Esophagus (tissue), 2 donors: ENCODE results near the gene AKAP8. TPM values are rescaled to one million over a fixed set of nuclear protein-coding genes. Genes with fewer than 3 reads are reported as not detected.
"Not testable (repeated sequence)": the region's sequence is repeated elsewhere in the genome, so short reads cannot be mapped to it uniquely, and the experiment has no call there.

Experiments used
- H3K27ac ChIP-seq, 2 donors: one replicate each; pipeline ENCODE4 v1.5.1; 2013; ENCODE audit warnings: low read depth in 2 of 2, mild to moderate bottlenecking in 2 of 2, inconsistent platforms in 1 of 2, low read length in 1 of 2, moderate library complexity in 1 of 2
- H3K27me3 ChIP-seq, 2 donors: one replicate each; pipeline ENCODE4 v1.6.1; 2013; ENCODE audit warnings: low read length in 2 of 2, control low read depth in 1 of 2, mild to moderate bottlenecking in 1 of 2; ENCODE audit not compliant: insufficient read depth in 2 of 2, control insufficient read depth in 1 of 2
- H3K36me3 ChIP-seq, 2 donors: one replicate each; pipeline ENCODE4 v1.6.1; 2013; ENCODE audit warnings: low read length in 1 of 2; ENCODE audit not compliant: control insufficient read depth in 2 of 2, insufficient read depth in 2 of 2
- H3K4me1 ChIP-seq, 2 donors: one replicate each; pipeline ENCODE4 v1.6.1; 2013; ENCODE audit warnings: low read length in 1 of 2; ENCODE audit not compliant: control insufficient read depth in 2 of 2, insufficient read depth in 2 of 2
- H3K4me3 ChIP-seq, 2 donors: one replicate each; pipeline ENCODE4 v1.5.1; 2013; ENCODE audit warnings: low read length in 2 of 2, mild to moderate bottlenecking in 2 of 2, low read depth in 1 of 2, moderate library complexity in 1 of 2
- H3K9me3 ChIP-seq, 2 donors: one replicate each; pipeline ENCODE4 v1.6.1; 2013; ENCODE audit warnings: mild to moderate bottlenecking in 2 of 2, low read depth in 1 of 2, low read length in 1 of 2, moderate library complexity in 1 of 2; ENCODE audit not compliant: control insufficient read depth in 2 of 2, insufficient read depth in 1 of 2
- WGBS, 2 donors: extraction: QIAGEN DNeasy Blood & Tissue Kit; methylation state at CpG; one replicate each; pipeline ENCODE4 v1.1.7; 2013; 5-methylcytosine and 5-hydroxymethylcytosine counted together
- polyA plus RNA-seq, 2 donors: library from polyadenylated mRNA; stranded (reverse); fragments of 200-250 nt; gene quantifications; one replicate each; pipeline ENCODE4 v1.2.3, GENCODE V29; 2013
- donor health status: healthy with polysubstance abuse.
- donor health status: Bipolar disorder and iron deficiency.

Gene AKAP8
- polyA plus RNA-seq, 2 donors = 13.1 to 15.0 TPM

GRCh38 chr19:15398501-15399233 is 19.1 kb upstream of the AKAP8 start:
- 89 to 90% methylated on average over 43 to 50 of the region's 50 CpGs for WGBS, 2 donors
- peaks cover 42 to 74% of the 10 kb centered on the region in 2 donors for H3K36me3 ChIP-seq

GRCh38 chr19:15397782-15398181 is 18.2 kb upstream of the AKAP8 start:
- Histone ChIP-seq H3K4me1 (peaks cover 3 to 5% of the 10 kb centered on the region in 2 donors), H3K27ac (no peak overlapping the region), H3K9me3 (no peaks in the 10 kb centered on the region), H3K27me3 (no peaks in the 10 kb centered on the region), H3K36me3 (peaks cover 42 to 69% of the 10 kb centered on the region in 2 donors), H3K4me3 (no peak overlapping the region)
- WGBS, 2 donors = 83 to 87% methylated on average over 11 of the region's 11 CpGs

More at GRCh38 chr19:15398501-15399233, 19.1 kb upstream of the AKAP8 start:
- Histone ChIP-seq H3K4me1 (peaks cover 5 to 7% of the 10 kb centered on the region in 2 donors), H3K27me3 (no peaks in the 10 kb centered on the region), H3K4me3 (no peak overlapping the region), H3K27ac (no peak overlapping the region), H3K9me3 (no peaks in the 10 kb centered on the region)

GRCh38 chr19:15397236-15397635 is 17.6 kb upstream of the AKAP8 start:
- no peak overlapping the region for H3K4me3 ChIP-seq
- H3K9me3 ChIP-seq = no peaks in the 10 kb centered on the region
- WGBS, 2 donors = 85 to 89% methylated on average over 6 of the region's 6 CpGs
- H3K4me1 ChIP-seq = peaks cover 2 to 5% of the 10 kb centered on the region in 2 donors
- H3K27ac ChIP-seq = no peak overlapping the region
- no peaks in the 10 kb centered on the region for H3K27me3 ChIP-seq
- peaks cover 42 to 64% of the 10 kb centered on the region in 2 donors for H3K36me3 ChIP-seq

- H3K4me1 ChIP-seq = peaks cover 0 to 5% of the 10 kb centered on the region in 2 donors
- H3K27me3 ChIP-seq = no peaks in the 10 kb centered on the region
- WGBS, 2 donors = 98 to 99% methylated on average over 3 of the region's 3 CpGs
- peaks cover 42 to 59% of the 10 kb centered on the region in 2 donors for H3K36me3 ChIP-seq
- H3K9me3 ChIP-seq = no peaks in the 10 kb centered on the region
- H3K4me3 ChIP-seq = no peak overlapping the region
- H3K27ac ChIP-seq = no peak overlapping the region
Observed at GRCh38 chr19:15396436-15396835, 16.8 kb upstream of the AKAP8 start.

- peaks cover 35 to 47% of the 10 kb centered on the region in 2 donors for H3K36me3 ChIP-seq
Observed at GRCh38 chr19:15395251-15395650, 15.7 kb upstream of the AKAP8 start.

GRCh38 chr19:15394426-15394825 is 14.8 kb upstream of the AKAP8 start:
- Histone ChIP-seq H3K4me1 (peaks cover 0 to 5% of the 10 kb centered on the region in 2 donors), H3K27me3 (no peaks in the 10 kb centered on the region), H3K9me3 (no peaks in the 10 kb centered on the region), H3K36me3 (peaks cover 28 to 43% of the 10 kb centered on the region in 2 donors), H3K4me3 (no peak overlapping the region), H3K27ac (no peak overlapping the region)
- WGBS, 2 donors = 90 to 94% methylated on average over 5 of the region's 5 CpGs

More at GRCh38 chr19:15395251-15395650, 15.7 kb upstream of the AKAP8 start:
- not testable (repeated sequence) for H3K9me3 ChIP-seq, H3K27ac ChIP-seq, H3K4me3 ChIP-seq, H3K4me1 ChIP-seq, H3K27me3 ChIP-seq
- WGBS, 2 donors = 92 to 94% methylated on average over 17 of the region's 17 CpGs

- no peaks in the 10 kb centered on the region for H3K9me3 ChIP-seq
- H3K36me3 ChIP-seq = peaks cover 27 to 39% of the 10 kb centered on the region in 2 donors
- no peaks in the 10 kb centered on the region for H3K27me3 ChIP-seq
- no peak overlapping the region for H3K4me3 ChIP-seq
- peaks cover 0 to 5% of the 10 kb centered on the region in 2 donors for H3K4me1 ChIP-seq
- H3K27ac ChIP-seq = no peak overlapping the region
Observed at GRCh38 chr19:15393963-15394362, 14.4 kb upstream of the AKAP8 start.

GRCh38 chr19:15390814-15391213 is 11.2 kb upstream of the AKAP8 start:
- no peaks in the 10 kb centered on the region for H3K9me3 ChIP-seq
- H3K4me1 ChIP-seq = no peaks in the 10 kb centered on the region
- 80 to 89% methylated on average over 2 of the region's 2 CpGs for WGBS, 2 donors
- no peak overlapping the region for H3K27ac ChIP-seq
- H3K4me3 ChIP-seq = no peak overlapping the region
- peaks cover 3 to 8% of the 10 kb centered on the region in 2 donors for H3K36me3 ChIP-seq
- H3K27me3 ChIP-seq = no peaks in the 10 kb centered on the region

- no peak overlapping the region for H3K4me3 ChIP-seq
- no peaks in the 10 kb centered on the region for H3K36me3 ChIP-seq
- no peaks in the 10 kb centered on the region for H3K9me3 ChIP-seq
- H3K27me3 ChIP-seq = no peaks in the 10 kb centered on the region
- H3K4me1 ChIP-seq = peaks cover 5 to 7% of the 10 kb centered on the region in 2 donors
- WGBS, 2 donors = 83 to 89% methylated on average over 6 of the region's 6 CpGs
- no peak overlapping the region for H3K27ac ChIP-seq
Observed at GRCh38 chr19:15381864-15382263, 2.3 kb upstream of the AKAP8 start.

- Histone ChIP-seq H3K27ac (no peak overlapping the region), H3K4me1 (peaks cover 7% of the 10 kb centered on the region in 2 donors), H3K36me3 (no peaks in the 10 kb centered on the region), H3K4me3 (no peak overlapping the region), H3K27me3 (no peaks in the 10 kb centered on the region), H3K9me3 (no peaks in the 10 kb centered on the region)
- 79 to 83% methylated on average over 2 of the region's 2 CpGs for WGBS, 2 donors
Observed at GRCh38 chr19:15381429-15381828, 1.8 kb upstream of the AKAP8 start.
